GM19468 (cell line): ENCODE measurements around the gene COL23A1.
"Not testable (repeated sequence)": the region's sequence is repeated elsewhere in the genome, so short reads cannot be mapped to it uniquely, and the experiment has no call there.

Source experiments
- ATAC-seq: cut with Tn5 transposase; IDR thresholded peaks from one replicate; pipeline ENCODE4 v1.9.1; 2021; ENCODE audit warnings: mild to moderate bottlenecking, moderate library complexity, moderate number of reproducible peaks; ENCODE audit not compliant: unreplicated experiment; ENCODE audit errors: extremely low read depth

Gene COL23A1

GRCh38 chr5:178269499-178269898, 320.7 kb downstream of the COL23A1 start:
- no peak for ATAC-seq

GRCh38 chr5:178267876-178268275, 322.3 kb downstream of the COL23A1 start:
- no peak for ATAC-seq

DNA sequence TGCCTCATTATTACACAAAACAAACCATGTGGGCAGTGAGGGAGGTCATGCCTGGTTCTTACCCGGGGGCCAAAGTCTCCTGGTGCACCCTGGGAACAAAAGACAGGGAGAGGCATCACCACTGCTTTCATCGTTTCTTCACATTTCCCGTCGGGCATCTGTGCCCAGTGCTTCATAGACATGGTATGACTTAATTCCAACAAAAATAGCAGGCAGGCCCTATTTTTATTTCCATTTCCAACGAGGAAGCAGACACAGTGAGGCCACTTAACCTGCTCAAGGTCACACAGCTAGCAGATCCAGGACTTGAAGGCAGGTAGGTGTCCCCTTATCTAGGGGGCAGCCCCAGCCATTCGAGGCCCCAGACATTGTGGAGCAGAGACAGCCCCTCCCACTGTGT, 322.9 kb downstream of the COL23A1 start:
- no peak for ATAC-seq

DNA sequence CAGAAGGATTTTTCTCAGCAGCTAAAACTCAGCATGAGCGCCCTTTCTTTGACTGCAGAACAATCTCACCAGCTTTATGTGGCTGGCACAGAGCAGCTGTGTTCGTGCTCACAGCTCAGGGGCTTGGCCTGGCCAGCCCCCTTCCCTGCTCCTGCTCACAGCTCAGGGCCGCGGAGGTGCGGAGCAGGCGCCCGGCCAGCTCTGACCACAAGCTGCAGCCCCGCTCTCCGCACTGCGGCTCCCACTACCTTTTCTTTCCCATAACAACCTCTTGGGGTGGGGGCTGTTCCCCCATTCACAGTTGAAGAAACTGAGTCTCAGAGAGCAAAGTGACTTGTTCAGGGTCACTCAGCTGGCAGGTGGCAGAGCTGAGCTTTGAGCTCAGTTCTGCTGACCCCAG, 323.6 kb downstream of the COL23A1 start:
- no peak for ATAC-seq

DNA sequence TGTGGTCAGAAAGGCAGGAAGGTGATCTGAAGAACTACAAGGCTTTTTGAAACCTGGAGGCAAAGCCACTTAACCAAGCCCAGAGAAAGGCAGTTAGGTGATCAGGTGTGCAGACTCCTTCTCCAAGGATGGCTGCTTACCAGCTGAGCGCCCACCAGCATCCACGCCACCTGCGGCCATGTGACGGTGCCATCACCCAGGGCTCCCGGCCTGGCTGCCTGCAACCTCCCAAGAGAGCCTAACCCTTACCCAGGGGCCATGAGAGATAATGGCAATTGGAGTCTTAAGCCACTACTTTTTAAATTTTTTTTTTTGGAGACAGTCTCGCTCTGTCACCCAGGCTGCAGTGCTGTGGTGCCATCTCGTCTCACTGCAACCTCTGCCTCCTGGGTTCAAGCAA, 324.4 kb downstream of the COL23A1 start:
- ATAC-seq = no peak

GRCh38 chr5:178264044-178264443, 326.1 kb downstream of the COL23A1 start:
- ATAC-seq = no peak

- ATAC-seq = no peak
These were observed 328.3 kb downstream of the COL23A1 start for GRCh38 chr5:178261666-178262600.

DNA sequence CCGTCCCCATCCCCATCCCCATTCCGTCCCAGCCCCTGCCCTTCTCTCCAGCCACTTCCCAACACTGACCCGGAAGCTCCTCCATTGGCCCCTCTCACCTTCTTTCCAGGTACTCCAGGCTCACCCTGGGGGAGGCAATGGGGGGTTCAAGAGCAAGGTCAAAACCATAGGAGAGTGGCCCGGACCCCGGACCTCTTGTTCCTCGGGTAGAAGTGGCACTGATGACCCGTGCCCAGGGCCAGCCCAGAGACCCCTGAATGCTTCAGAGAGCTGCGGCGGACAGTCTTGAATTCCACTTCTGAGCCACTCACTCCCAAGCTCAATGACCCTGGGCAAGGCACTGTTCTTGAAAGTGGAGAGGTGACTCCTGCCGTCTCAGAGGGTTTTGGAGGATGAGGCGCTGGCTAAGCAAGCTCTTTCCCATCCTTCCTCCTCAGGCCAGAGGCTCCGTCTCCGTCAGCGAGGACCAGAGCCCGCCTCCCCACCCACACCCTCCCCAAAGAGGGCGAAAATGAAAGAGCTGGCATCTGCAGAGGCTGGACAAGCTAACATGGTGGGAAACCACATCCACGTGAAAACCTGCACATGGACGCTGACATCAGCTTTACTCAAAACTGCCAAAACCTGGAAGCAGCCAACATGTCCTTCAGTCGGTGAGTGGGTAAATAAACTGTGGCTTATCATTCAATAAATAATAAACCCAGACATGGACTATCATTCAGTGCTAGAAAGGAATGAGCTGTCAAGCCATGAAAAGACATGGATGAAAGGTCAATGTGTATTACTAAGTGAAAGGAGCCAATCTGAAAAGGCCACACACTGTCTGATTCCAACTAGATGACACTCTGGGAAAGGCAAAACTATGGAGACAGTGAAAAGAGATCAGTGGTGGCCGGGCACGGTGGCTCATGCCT, 330.3 kb downstream of the COL23A1 start:
- ATAC-seq = no peak

DNA sequence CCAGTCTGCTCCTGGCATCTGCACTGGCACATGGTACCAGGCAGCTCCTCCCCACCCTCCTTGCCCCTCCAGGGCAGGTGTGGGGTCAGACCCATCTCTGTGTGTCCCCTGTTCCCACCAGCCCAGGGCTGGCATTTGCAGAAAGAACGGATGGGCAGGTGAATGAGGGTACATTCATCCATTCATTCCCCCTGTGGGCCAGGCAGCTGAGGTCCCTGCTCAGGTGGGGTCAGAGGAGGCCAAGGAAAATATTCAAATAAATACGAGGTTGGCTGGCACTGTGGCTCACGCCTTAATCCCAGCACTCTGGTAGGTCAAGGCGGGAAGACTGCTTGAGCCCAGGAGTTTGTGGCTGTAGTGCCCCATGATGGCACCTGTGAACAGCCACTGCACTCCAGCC, 332.5 kb downstream of the COL23A1 start:
- ATAC-seq = no peak

DNA sequence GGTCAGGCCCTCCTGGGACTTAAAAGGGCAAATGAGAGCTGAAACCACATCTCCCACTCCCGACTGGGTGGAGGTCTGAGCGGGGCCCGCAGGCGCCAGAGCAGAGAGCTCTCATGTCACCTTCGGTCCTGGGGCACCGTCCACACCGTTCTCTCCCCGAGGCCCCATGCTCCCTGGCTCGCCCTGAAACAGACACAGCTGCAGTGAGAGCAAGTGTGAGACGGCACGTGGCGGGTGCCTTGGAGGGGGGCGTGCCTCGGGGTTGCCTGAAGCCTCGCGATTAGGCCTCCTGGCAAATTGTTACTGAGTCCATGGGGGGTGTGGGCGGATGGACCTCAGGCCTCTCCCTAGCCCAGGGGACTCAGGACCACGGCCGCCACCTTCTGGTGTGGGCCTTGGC, 333.4 kb downstream of the COL23A1 start:
- no peak for ATAC-seq

- not testable (repeated sequence) for ATAC-seq
These were observed 336.6 kb downstream of the COL23A1 start for GRCh38 chr5:178253632-178254031.

DNA sequence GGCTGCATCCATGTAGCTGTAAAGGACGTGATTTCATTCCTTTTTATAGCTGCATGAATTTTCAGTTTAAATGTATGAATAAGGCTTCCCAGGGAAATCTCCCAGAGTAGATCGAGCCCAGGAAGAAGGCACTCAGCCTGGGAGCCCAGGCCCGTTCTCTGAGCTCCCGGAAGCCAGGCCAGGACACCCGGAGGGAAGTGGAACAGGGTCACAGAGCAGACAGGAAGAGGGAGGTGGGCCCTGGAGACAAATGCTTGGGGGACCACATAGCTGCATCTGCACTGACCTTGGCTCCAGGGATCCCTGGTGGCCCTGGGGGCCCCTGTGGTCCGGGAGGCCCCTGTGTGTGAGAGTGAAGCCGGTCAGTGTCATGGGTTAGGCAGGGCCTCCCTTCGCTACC, 337.9 kb downstream of the COL23A1 start:
- no peak for ATAC-seq

- no peak for ATAC-seq
These were observed 339.9 kb downstream of the COL23A1 start for GRCh38 chr5:178250263-178250662.

GRCh38 chr5:178249191-178249989, 340.8 kb downstream of the COL23A1 start:
- no peak for ATAC-seq

DNA sequence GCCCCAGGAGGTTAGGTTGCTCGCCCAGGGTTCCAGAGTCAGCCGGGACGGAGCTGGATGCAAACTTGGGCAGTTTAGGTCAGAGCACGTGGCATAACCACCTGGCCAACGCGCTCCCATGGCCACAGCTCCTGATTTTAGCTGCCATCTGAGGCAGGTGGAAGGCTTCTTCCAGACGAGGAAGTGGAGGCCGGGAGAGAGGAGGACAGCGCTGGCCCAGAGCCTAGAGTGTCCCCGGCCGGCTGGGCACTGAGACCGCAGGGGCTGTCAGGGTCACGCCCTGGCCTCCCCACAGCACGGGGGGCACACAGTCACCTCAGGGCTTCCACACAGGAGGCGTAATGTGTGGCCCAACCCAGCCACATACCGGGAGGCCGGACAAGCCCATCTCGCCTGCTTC, 341.4 kb downstream of the COL23A1 start:
- no peak for ATAC-seq

- no peak for ATAC-seq
These were observed 342.4 kb downstream of the COL23A1 start for GRCh38 chr5:178247481-178248456.

GRCh38 chr5:178246624-178247279, 343.4 kb downstream of the COL23A1 start:
- no peak for ATAC-seq

DNA sequence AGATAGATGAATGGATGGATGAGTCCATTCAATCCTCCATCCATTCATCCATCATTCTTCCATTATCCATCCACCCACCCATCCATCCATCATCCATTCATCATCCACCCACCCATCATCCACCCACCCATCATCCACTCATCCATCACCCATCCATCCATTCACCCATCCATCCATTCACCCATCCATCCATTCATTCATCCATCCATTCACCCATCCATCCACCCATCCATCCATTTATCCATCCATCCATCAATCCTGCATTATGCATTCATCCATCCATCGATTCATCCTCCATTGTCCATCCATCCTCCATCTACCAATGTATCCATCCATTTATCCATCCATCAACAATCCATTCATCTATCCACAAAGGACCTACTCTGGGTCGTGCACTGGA, 344.8 kb downstream of the COL23A1 start:
- ATAC-seq = no peak

DNA sequence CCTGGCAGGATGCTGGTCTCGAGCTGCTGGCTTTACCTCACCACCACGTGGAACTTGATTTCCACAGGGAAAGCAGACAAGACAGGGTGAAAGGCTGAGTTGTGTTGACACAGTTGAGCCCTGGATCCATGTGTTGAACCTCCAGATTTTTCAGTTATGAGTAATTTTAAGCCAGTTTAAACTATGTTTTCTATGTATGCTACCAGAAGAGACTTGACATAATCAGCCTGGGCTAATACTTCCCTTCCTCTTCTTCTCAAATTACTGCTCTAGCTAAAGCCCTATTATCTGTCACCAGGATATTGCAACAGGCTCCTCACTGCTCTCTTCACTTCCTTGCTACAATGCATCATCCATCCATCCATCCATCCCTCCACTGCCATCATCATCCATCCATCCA, 345.6 kb downstream of the COL23A1 start:
- ATAC-seq = no peak
